ENCODE data around the gene PCDHB5.
"Not testable (repeated sequence)": the region's sequence is repeated elsewhere in the genome, so short reads cannot be mapped to it uniquely, and the experiment has no call there.

GRCh38 chr5:141151632-141152031 lies 16.6 kb downstream of the PCDHB5 start:
- TF ChIP-seq CTCF (conservative IDR thresholded peaks at IDR 0.05 in 1 of 2, IDR thresholded peaks at IDR 0.05 in 1 of 2; ENCODE audit: low read depth in 1 of 2, low read length in 2 of 2); EZH2 (IDR thresholded peaks at IDR 0.05; ENCODE audit: low read length, missing control alignments): not testable (repeated sequence)

All from fibroblast of lung (primary cell).